Measurements from ENCODE around the gene PCBP3. TPM values are rescaled to one million over a fixed set of nuclear protein-coding genes. Genes with fewer than 3 reads are reported as not detected.

PCBP3 gene
- total RNA-seq, 1 experiment from 2014 or later: not detected

DNA sequence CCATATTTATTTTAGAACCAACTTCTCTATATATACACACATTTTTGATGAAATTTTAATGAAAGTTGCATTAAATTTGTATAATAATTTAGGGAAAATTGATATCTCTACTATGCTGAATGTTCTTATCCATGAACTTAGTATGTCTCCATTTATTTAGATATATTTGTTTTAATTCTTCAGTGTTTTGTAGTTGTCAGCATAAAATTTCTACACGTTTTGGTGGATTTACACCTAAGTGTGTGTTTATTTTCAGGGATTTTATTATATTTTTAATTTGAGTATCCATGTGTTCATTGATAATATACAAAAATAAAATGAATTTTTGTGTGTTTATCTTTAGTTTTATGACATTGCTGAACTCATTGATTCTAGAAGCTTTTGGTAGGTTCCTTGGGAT is 36.7 kb downstream of the PCBP3 start:
- Histone ChIP-seq H3K4me1 (ENCODE audit: control insufficient read depth, insufficient read depth, low read length) (no peaks in the 10 kb centered on the region), H3K36me3 (ENCODE audit: control insufficient read depth, insufficient read depth, low read length) (no peaks in the 10 kb centered on the region), H3K27ac (ENCODE audit: low read length) (no peak overlapping the region), H3K9me3 (ENCODE audit: control insufficient read depth, insufficient read depth, low read depth, low read length) (no peaks in the 10 kb centered on the region), H3K27me3 (ENCODE audit: control insufficient read depth, insufficient read depth, low read length) (peaks cover 9% of the 10 kb centered on the region), H3K4me3 (ENCODE audit: low read depth in 2 of 2, low read length in 2 of 2) (no peak overlapping the region)
- intact Hi-C loops (cut with micrococcal nuclease; ENCODE audit: unreplicated experiment) (no loop called here), in situ Hi-C loops (cut with HindIII; ENCODE audit: low pct_unique_long_range_greater_than_20kb, low sequenced_read_pairs) (no loop called here)
- BruUV-seq (replicated peaks): no TSS peak
- CTCF ChIA-PET: no interaction called here
- POLR2A ChIA-PET: no interaction called here
- no peak for ATAC-seq
- no peak for DNase-seq (ENCODE audit: low read depth, low spot score)
- no peak for TF ChIP-seq REST (IDR thresholded peaks at IDR 0.05; ENCODE audit: insufficient read depth in 1 of 2, low read depth in 2 of 2, low read length in 1 of 2)
- TF ChIP-seq TCF7L2 (IDR thresholded peaks at IDR 0.05; ENCODE audit: low read depth, low read length): no peak
- no peak for TF ChIP-seq POLR2AphosphoS5 (IDR thresholded peaks at IDR 0.05; ENCODE audit: low read depth, low read length)
- no peak for TF ChIP-seq SIN3A (IDR thresholded peaks at IDR 0.05; ENCODE audit: borderline replicate concordance, insufficient read depth, low read depth, low read length)
- TF ChIP-seq CTCF (IDR thresholded peaks at IDR 0.05): no peak

DNA sequence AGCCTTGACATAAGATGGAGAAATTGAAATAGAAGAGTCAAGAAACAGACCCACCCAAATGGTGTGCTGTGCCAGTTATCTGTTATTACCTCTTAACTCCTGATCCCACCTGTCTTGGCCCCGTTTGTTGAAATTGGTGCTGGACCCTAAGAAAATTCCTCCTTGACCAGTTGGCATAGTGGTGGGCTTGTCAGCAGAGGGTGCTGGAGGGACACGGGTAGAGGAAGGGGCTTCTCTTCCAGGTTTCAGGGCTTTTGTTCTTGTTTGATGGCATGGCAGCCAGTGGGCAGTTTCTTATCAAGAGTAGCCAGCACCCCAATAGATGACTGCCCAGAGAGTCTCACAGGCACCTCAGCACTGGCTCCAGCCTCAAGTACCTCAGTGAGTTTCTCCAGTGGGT is 51.6 kb downstream of the PCBP3 start:
- H3K36me3 ChIP-seq (ENCODE audit: control insufficient read depth, insufficient read depth, low read length): no peaks in the 10 kb centered on the region; the same call in 1 of the 2 replicates
- no peaks in the 10 kb centered on the region for H3K9me3 ChIP-seq (ENCODE audit: control insufficient read depth, insufficient read depth, low read depth, low read length)
- no peaks in the 10 kb centered on the region for H3K4me1 ChIP-seq (ENCODE audit: control insufficient read depth, insufficient read depth, low read length)
- intact Hi-C loops (cut with micrococcal nuclease; ENCODE audit: unreplicated experiment) (no loop called here), in situ Hi-C loops (cut with HindIII; ENCODE audit: low pct_unique_long_range_greater_than_20kb, low sequenced_read_pairs) (no loop called here)
- TF ChIP-seq POLR2AphosphoS5 (IDR thresholded peaks at IDR 0.05; ENCODE audit: low read depth, low read length): no peak
- peak; percentile 30 for TF ChIP-seq CTCF (IDR thresholded peaks at IDR 0.05)
- CTCF ChIA-PET: no interaction called here
- H3K27me3 ChIP-seq (ENCODE audit: control insufficient read depth, insufficient read depth, low read length): peaks cover 7% of the 10 kb centered on the region
- DNase-seq (ENCODE audit: low read depth, low spot score): no peak
- H3K4me3 ChIP-seq (ENCODE audit: low read depth in 2 of 2, low read length in 2 of 2): no peak overlapping the region
- no TSS peak for BruUV-seq (replicated peaks)
- no peak overlapping the region for H3K27ac ChIP-seq (ENCODE audit: low read length)
- POLR2A ChIA-PET: no interaction called here
- ATAC-seq: no peak

All from Panc1 (cell line).